DND-41 (cell line): Measurements from ENCODE around the gene RTP2.

Source experiments
- ATAC-seq: fragments of 200-7000 bp; cut with Tn5 transposase; 3 replicates; pipeline ENCODE4 v1.9.1; 2021; ENCODE audit warnings: low read depth; ENCODE audit not compliant: insufficient read depth
- DNase-seq: peaks from one replicate; pipeline ENCODE4 v3.0.0-alpha.2; 2020
- H2AFZ ChIP-seq: 2 replicates; pipeline ENCODE4 v1.6.0; 2012; ENCODE audit warnings: low read depth, low read length
- H3K27ac ChIP-seq: 2 replicates; pipeline ENCODE4 v1.5.1; 2012; ENCODE audit warnings: low read length, inconsistent platforms
- H3K27me3 ChIP-seq: fragments of 200-600 bp; sonication (generic); 2 replicates; pipeline ENCODE4 v1.6.0; 2012; ENCODE audit warnings: low read length, mild to moderate bottlenecking, inconsistent platforms; ENCODE audit not compliant: insufficient read depth, poor library complexity
- H3K36me3 ChIP-seq: 2 replicates; pipeline ENCODE4 v1.5.1; 2012; ENCODE audit warnings: low read length, inconsistent platforms; ENCODE audit not compliant: insufficient read depth
- H3K4me1 ChIP-seq: 2 replicates; pipeline ENCODE4 v1.5.1; 2012; ENCODE audit warnings: mild to moderate bottlenecking, low read length; ENCODE audit not compliant: insufficient read depth
- H3K4me2 ChIP-seq: 2 replicates; pipeline ENCODE4 v1.6.0; 2012; ENCODE audit warnings: mild to moderate bottlenecking, moderate library complexity, low read length, inconsistent platforms; ENCODE audit not compliant: insufficient read depth
- H3K4me3 ChIP-seq, 2 experiments: fragments of 200-600 bp in 1 of 2; shearing (Covaris generic) in 1 of 2; 2 replicates each; pipeline ENCODE4 v1.5.1; 2012 to 2016; ENCODE audit warnings: inconsistent platforms in 2 of 2, low read length in 2 of 2, mild to moderate bottlenecking in 2 of 2, low read depth in 1 of 2, moderate library complexity in 1 of 2
- H3K79me2 ChIP-seq: 2 replicates; pipeline ENCODE4 v1.6.0; 2012; ENCODE audit warnings: low read length, inconsistent platforms; ENCODE audit not compliant: insufficient read depth
- H3K9ac ChIP-seq: 2 replicates; pipeline ENCODE4 v1.6.0; 2012; ENCODE audit warnings: low read depth, mild to moderate bottlenecking, inconsistent platforms, low read length, moderate library complexity
- H3K9me3 ChIP-seq: 2 replicates; pipeline ENCODE4 v1.5.1; 2012; ENCODE audit warnings: low read length, moderate library complexity, mild to moderate bottlenecking, inconsistent platforms; ENCODE audit not compliant: insufficient read depth, severe bottlenecking
- H4K20me1 ChIP-seq: 2 replicates; pipeline ENCODE4 v1.6.0; 2012; ENCODE audit warnings: low read length; ENCODE audit not compliant: insufficient read depth
- CTCF ChIP-seq: IDR thresholded peaks from 2 replicates; pipeline ENCODE4 v1.5.1; 2012; ENCODE audit warnings: borderline replicate concordance, low read length, moderate library complexity, mild to moderate bottlenecking; ENCODE audit not compliant: poor library complexity, severe bottlenecking; ENCODE audit errors: extremely low read depth
- EZH2 ChIP-seq: IDR thresholded peaks from 3 replicates; pipeline ENCODE4 v1.6.1; 2012; ENCODE audit warnings: borderline replicate concordance, low read depth, mild to moderate bottlenecking, moderate library complexity, low read length, inconsistent platforms; ENCODE audit not compliant: severe bottlenecking

The RTP2 gene

GRCh38 chr3:187673012-187673411 is 29.3 kb downstream of the RTP2 start:
- no peak overlapping the region for H2AFZ ChIP-seq
- H3K4me3 ChIP-seq = no peak overlapping the region
- ATAC-seq = no peak
- no peaks in the 10 kb centered on the region for H3K4me1 ChIP-seq
- no peaks in the 10 kb centered on the region for H3K79me2 ChIP-seq
- TF ChIP-seq CTCF (no peak), EZH2 (no peak)
- no peak overlapping the region for H3K27ac ChIP-seq
- no peak overlapping the region for H3K9ac ChIP-seq
- H3K36me3 ChIP-seq = no peaks in the 10 kb centered on the region
- H3K4me2 ChIP-seq = no peak overlapping the region
- no peaks in the 10 kb centered on the region for H3K9me3 ChIP-seq
- no peaks in the 10 kb centered on the region for H4K20me1 ChIP-seq
- peaks cover 12% of the 10 kb centered on the region for H3K27me3 ChIP-seq
- no peak for DNase-seq

DNA sequence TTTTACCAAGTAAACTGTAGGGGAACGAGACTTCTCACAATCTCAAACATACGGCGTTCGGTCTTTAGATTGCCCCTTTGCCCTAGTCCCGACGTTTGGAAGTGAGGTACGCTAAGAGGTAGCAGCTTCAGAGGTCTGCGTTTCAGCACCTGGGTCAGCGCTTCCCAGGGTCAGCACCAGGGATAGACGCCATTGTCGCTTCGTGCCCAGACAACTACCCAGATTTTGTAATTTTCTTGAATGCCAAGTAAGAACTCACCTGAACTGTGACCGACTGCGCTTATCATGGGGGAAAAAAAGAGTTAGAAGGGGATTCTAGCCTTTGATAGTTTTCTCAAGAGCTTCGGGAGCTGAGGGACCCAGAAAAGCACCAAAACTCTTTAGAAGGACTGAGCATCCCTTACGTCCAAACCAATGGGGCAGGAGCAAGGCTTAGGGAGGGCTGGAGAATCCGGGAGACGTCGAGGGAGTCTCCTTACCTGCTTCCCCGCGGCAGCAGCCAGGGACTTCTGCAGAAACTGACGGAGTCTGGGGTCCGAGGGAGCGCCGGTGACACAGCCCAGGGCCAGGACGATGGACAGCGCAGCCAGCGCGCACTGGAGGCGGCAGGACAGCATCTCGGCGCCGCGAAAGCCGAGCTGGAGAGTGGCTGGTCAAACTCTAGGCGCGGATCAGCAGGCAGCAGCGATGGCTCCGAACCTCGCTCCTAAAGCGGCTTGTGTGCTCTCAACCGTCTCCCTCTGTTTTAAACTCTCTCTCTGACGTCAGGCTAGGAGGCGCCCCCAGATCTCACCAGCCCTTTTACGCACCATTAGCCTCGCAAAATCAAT is 32.5 kb downstream of the RTP2 start, which contains the start of gene SST:
Gene SST (minus strand): TSS at position 720 of the 830 bp plus-strand sequence. CDS start 103 bp downstream, at position 617.
- Histone ChIP-seq H3K4me1 (no peaks in the 10 kb centered on the region), H4K20me1 (no peaks in the 10 kb centered on the region), H3K4me3 (no peak within 1 kb of the TSS), H3K27me3 (peaks cover 3% of the 10 kb centered on the region), H3K36me3 (no peaks in the 10 kb centered on the region), H3K9me3 (no peaks in the 10 kb centered on the region), H3K79me2 (no peaks in the 10 kb centered on the region), H2AFZ (no peak within 1 kb of the TSS), H3K9ac (no peak within 1 kb of the TSS), H3K4me2 (no peak within 1 kb of the TSS), H3K27ac (no peak within 1 kb of the TSS)
- DNase-seq (peak; percentile 60), ATAC-seq (peak; percentile 81)
- TF ChIP-seq CTCF (no peak), EZH2 (no peak)

GRCh38 chr3:187667526-187667925 is 34.8 kb downstream of the RTP2 start:
- TF ChIP-seq EZH2 = no peak
- no peak for TF ChIP-seq CTCF
- H3K9me3 ChIP-seq = no peaks in the 10 kb centered on the region
- no peak overlapping the region for H3K27ac ChIP-seq
- H3K79me2 ChIP-seq = no peaks in the 10 kb centered on the region
- H3K36me3 ChIP-seq = no peaks in the 10 kb centered on the region
- DNase-seq (no peak), ATAC-seq (no peak)
- no peaks in the 10 kb centered on the region for H3K4me1 ChIP-seq
- H2AFZ ChIP-seq = no peak overlapping the region
- no peak overlapping the region for H3K4me2 ChIP-seq
- no peak overlapping the region for H3K4me3 ChIP-seq
- no peak overlapping the region for H3K9ac ChIP-seq
- H3K27me3 ChIP-seq = no peaks in the 10 kb centered on the region
- no peaks in the 10 kb centered on the region for H4K20me1 ChIP-seq
